Activated CD4-positive, CD25-positive, alpha-beta regulatory T cell (primary cell): Measurements from ENCODE around the gene CC2D2A.
"Not testable (repeated sequence)": the region's sequence is repeated elsewhere in the genome, so short reads cannot be mapped to it uniquely, and the experiment has no call there.

ENCODE experiments used
- DNase-seq, 4 experiments: peaks; one replicate each; lab custom pipeline; 2025; lab: John Stamatoyannopoulos, UW

The CC2D2A gene

DNA sequence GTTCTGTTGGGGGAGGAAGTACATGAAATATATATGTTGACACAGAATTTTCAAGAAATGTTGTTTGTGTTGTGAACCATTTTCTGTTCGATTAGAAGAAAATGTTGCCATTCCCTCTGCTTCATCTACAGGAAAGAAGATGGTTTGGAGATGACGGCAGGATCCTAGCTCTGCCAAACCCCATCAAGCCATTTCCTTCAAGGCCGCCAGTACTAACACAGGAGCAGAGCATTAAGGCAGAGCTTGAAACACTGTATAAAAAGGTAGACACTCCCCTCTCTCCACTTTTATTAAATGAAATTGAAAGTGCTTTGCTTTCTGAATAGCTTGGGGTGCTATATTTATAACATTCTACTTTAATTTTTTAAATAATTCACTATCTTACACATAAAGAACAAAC, 46.8 kb downstream of the CC2D2A start:
- no peak for DNase-seq

- not testable (repeated sequence) for DNase-seq
Observed at GRCh38 chr4:15517681-15518080, 48.0 kb downstream of the CC2D2A start.

DNA sequence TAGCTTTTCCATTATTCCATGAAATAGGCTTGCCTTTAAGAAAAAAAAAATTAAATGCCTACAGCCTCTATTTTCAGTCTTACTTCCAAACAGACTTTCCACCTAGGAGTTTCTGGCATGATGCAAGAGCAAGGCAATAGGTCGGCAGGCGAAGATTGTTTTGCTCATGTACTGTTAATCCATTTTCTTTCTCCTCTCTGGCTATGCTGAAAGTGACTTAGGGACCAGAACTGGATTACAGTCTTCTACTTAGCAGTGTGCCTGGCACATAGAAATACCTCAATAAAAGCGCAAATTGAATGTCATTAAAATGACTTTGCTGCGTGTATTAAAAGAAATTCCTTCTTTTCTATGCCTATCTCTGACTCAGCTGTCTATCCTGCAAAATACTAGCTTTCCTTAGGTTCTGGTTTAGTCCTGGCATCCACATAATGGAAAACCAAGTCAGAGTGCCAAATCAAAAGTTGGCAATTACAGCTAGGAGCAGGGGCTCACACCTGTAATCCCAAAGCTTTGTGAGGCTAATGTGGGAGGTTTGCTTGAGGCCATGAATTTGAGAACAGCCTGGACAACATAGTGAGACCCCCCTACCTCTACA, 51.9 kb downstream of the CC2D2A start:
- DNase-seq: no peak

- DNase-seq: no peak
Observed at GRCh38 chr4:15525080-15525479, 55.4 kb downstream of the CC2D2A start.

GRCh38 chr4:15526924-15527592, 57.4 kb downstream of the CC2D2A start:
- DNase-seq: no peak

- no peak for DNase-seq
Observed at GRCh38 chr4:15531792-15532191, 62.1 kb downstream of the CC2D2A start.

DNA sequence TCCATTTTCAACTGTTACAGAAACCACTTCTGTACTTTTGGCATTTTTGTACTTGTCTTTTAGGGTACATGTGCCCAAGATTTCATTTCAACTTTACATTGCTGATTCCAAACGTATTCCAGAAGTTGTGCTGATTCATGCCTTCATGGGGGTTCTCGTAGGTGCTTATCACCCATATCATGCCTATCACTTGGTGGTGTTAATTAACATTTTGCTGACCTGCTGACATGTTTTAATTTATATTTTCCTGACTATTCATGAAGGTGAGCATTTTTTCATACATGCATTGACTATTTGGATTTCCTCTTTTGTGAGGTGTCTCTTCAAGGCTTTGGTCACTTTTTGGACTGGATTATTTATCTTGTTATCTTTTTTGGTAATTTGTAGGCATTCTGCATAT, 64.1 kb downstream of the CC2D2A start:
- DNase-seq: no peak

DNA sequence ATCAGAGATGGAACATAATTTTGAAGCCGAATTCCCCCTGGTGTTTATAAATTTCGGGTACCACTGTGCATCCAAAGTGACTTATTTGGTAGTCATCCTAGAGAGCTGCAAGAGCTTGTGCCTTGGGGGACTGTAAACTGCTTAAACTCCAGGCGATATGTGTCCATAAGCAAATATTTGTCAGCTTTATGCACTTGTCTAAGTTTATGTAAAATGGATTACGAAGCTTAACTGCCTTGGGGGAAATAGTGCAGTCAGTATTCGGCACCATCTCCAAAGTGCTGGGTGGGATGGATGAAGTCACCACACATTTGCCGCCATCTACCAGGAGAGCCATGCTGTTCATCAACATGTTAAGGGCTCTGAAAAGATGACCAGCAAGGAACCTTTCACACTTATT, 65.9 kb downstream of the CC2D2A start:
- DNase-seq: no peak

DNA sequence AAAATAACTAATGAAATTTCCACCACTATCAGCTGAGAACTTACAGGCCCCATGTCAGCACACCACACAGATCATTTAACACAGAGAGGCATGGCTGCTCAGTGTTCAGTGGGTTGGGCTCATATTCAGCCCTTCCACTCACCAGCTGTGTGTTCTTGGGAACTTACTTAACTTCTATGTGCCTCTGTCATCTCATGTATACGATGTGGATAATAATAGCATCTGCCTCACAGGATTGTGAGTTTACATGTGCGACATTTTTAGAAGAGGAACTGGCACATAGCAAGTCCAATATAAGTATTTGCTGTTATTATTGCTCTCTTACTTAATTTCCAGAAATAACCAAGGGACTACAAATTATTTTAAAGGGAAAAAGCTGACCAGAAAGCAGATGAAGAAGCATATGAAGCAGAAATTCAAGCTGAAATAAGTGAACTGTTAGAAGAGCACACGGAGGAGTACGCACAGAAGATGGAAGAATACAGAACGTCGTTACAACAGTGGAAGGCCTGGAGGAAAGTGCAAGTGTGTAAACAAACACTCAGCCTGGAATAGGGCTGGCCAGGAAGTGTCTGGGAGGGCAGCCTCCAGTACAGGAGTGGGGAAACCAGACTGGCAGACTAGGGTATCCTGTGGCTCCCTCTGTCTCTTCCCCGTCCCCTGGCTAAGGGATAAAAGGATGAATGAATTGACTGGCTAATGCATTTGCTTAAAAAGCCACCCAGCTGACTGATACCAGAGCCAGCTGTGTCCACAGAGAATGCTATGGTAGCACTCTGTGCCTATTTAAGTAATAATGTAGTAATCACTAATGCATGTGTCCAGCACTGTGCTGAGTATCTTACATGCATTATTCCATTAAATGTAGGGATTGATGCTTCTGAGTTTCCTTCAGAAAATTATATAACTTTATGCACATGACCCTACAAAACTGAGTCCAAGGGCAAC, 67.1 kb downstream of the CC2D2A start:
- DNase-seq: no peak

GRCh38 chr4:15541941-15542340, 72.3 kb downstream of the CC2D2A start:
- no peak for DNase-seq

DNA sequence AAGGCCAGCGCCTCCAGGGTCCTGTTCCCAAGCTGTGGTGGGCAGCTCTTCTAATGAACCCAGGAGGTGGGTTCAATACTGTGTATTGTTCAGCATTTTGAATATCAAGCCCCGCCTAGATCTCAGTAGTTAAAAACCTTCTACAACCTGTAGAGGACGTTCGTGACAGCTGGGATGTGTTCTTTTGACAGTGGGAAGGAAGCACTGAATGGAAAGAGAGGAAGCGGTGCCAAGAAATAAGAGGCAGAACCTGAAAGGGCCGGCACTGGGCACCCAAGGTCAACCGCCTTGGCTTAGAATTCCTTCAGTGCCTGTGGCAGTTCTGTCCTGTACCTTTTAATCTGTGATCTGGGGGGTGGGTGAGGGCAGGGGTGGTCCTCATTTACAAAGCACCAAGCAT, 73.1 kb downstream of the CC2D2A start:
- DNase-seq: no peak

DNA sequence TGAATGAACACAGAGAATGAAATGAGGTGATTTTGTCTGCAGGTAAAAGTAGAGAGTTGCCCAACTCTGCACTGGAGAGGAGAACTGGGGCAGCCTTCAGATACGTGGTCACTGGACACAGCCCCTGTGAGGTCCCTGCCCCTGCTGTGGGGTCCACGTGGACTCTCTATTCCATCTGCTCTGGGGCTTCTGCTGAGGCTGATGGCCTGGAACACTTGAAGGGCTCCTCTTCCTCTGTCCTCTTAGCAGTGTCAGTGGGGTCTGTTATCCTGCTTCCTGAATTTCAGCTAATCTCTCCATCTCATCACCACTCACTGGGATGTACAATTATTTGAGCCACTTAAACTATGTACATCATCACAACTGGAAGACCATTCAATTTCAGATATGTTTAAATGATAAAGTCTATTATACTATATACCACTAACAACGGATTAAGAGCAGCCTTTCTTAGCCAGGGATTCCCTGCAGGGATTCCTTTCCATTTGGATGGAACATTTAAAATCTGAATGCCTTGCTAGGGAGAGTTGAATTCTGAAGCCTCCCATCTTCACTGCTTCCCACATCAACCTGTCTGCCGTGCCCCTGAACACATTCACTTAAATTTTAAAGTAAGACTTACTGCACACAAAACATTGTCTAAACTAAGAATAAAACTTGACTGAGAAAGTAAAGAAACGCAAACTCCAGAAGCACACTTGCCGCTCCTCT, 74.0 kb downstream of the CC2D2A start:
- DNase-seq: no peak

DNA sequence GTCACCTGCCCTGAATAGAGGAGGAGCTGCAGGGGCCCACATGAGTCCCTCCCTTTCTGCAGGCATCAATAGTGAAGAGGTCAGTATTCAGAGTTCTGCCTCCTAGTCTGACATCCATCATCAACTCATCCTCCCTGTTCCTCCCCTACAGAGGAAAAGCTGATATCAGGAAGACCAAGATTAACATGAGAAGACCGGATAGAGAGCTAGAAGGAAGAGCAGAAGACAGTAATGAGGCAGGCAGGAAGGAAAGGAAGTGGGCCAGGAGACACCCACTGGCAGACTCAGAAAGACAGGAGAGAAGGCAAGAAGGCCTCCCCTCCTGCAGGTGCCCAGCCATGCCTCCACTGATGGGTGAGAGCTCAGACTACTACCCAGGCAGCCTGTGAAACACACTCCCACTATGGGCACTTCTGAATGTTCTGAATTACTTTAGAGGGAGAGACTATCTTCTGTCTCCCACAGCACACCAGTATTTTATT, 74.6 kb downstream of the CC2D2A start:
- no peak for DNase-seq

DNA sequence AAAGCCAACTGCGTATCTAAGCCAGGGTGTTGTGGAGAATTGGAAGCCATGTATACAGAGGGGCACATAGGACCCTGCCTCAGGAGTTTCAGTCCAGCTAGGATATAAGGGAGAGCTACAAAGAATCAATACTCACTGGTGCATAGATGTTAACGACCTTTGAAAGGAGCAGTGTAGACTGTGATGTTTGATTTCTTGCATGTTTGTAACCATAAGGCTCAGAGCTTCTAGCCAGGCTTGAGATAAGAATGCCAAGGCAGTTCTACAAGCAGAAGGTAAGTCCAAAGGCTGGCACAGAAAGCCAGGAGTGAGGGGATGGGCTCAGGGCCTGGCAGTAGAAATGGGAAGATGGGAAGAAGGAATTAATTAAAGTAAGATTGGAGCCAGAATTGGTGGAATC, 75.7 kb downstream of the CC2D2A start:
- DNase-seq: no peak

DNA sequence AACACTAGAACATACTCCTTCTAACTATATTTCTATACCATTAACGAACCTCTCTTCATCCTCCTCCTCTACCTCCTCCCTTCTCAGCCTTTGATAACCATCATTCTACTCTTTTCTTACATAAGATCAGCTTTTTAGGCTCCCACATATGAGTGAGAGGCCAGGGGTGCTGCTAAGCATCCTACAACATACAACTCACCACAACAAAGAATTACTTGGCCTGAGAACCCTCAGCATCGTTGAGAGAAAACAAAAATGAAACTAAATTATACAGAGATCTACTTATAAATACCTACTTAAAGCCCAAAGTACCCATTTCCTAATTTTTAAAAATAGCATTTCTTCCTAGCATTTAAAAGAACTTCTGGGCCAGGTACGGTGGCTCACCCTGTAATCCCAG, 77.7 kb downstream of the CC2D2A start:
- no peak for DNase-seq

- no peak for DNase-seq
Observed at GRCh38 chr4:15550491-15550890, 80.8 kb downstream of the CC2D2A start.

- DNase-seq: no peak
Observed at GRCh38 chr4:15551740-15552446, 82.2 kb downstream of the CC2D2A start.

GRCh38 chr4:15552557-15553362, 83.1 kb downstream of the CC2D2A start:
- DNase-seq: no peak

DNA sequence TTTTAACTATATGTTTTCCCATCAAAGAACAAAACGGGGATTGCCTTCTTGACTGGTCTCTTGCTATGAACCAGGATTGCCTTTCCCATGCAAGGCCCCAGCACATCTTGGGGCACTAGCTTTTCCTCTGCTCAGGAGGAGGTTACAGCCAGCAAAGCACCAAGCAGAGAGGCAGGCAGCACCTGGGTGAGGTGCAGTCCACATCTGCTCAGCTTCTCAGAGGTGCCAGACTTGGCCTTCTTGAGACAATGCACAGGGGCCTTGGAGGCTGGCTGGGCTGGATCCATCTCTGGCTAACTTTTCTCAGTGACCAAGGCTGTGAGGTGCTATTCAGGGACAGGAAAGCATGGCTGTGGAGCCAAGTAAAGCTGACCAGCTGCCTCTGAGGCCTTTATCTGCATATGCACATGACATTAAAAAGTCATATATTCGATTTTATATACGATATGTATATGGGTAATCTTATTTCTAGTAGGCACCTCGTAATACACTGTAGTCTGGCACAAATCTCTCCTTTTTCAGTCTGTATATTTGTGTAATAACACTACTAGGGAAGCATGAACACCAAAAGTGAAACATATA, 86.9 kb downstream of the CC2D2A start:
- no peak for DNase-seq
